Gastrocnemius medialis (tissue), 4 donors: Measurements from ENCODE around the gene ERBB3. TPM values are rescaled to one million over a fixed set of nuclear protein-coding genes. Genes with fewer than 3 reads are reported as not detected.

ENCODE experiments used
- ATAC-seq, 2 donors: fragments of 150-250 bp; one replicate each; pipeline ENCODE4 v1.9.1; 2016
- DNase-seq, 2 donors: peaks; one replicate each; pipeline ENCODE4 v3.0.0-alpha.2; 2019
- H3K27ac ChIP-seq, 4 donors: fragments of 200-600 bp; sonication (generic); 1 replicate in 1 of 4; 2 replicates in 3 of 4; pipeline ENCODE4 v1.5.1; 2016 to 2018; ENCODE audit warnings: mild to moderate bottlenecking in 2 of 4, moderate library complexity in 1 of 4
- H3K27me3 ChIP-seq, 3 donors: fragments of 200-600 bp; sonication (generic) in 2 of 3; 1 replicate in 1 of 3; 2 replicates in 2 of 3; pipeline versions ENCODE4 v1.5.1 to v1.6.0; 2016 to 2019; ENCODE audit warnings: mild to moderate bottlenecking in 1 of 3, moderate library complexity in 1 of 3
- H3K36me3 ChIP-seq, 2 donors: fragments of 200-600 bp; sonication (generic) in 1 of 2; one replicate each; pipeline ENCODE4 v1.5.1; 2017 to 2018
- H3K4me1 ChIP-seq, 2 donors: fragments of 200-600 bp; sonication (generic) in 1 of 2; one replicate each; pipeline ENCODE4 v1.5.1; 2016 to 2017; ENCODE audit warnings: mild to moderate bottlenecking in 2 of 2
- H3K4me3 ChIP-seq, 4 donors: fragments of 200-600 bp; sonication (generic) in 3 of 4; 1 replicate in 1 of 4; 2 replicates in 3 of 4; pipeline ENCODE4 v1.5.1; 2016 to 2019; ENCODE audit warnings: mild to moderate bottlenecking in 2 of 4
- H3K9me3 ChIP-seq, 3 donors: fragments of 200-600 bp; sonication (generic) in 2 of 3; 1 replicate in 1 of 3; 2 replicates in 2 of 3; pipeline ENCODE4 v1.5.1; 2016 to 2019
- CTCF ChIP-seq, 5 experiments: fragments of 450-650 bp in 3 of 5; fragments of 200-600 bp in 2 of 5; sonication (generic) in 2 of 5; IDR thresholded peaks in 4 of 5; conservative IDR thresholded peaks in 1 of 5; 1 replicate in 4 of 5; 2 replicates in 1 of 5; pipeline ENCODE4 v1.5.1; 2016 to 2019; ENCODE audit warnings: antibody characterized with exemption in 5 of 5, mild to moderate bottlenecking in 3 of 5, moderate library complexity in 3 of 5
- POLR2A ChIP-seq, 2 donors: fragments of 450-650 bp; IDR thresholded peaks; one replicate each; pipeline ENCODE4 v1.6.1; 2017; ENCODE audit warnings: antibody characterized with exemption in 2 of 2, mild to moderate bottlenecking in 2 of 2, moderate library complexity in 2 of 2
- in situ Hi-C, 4 donors: fragments of 200-750 bp; cut with MboI; loops; one replicate each; pipeline versions ENCODE4 v1.15.0 to v1.8.0; 2017; ENCODE audit warnings: low sequenced_read_pairs in 4 of 4
- intact Hi-C: fragments of 100-400 bp; cut with DNase I; formaldehyde crosslinking; loops from one replicate; pipeline ENCODE4 v1.15.1; 2023; ENCODE audit warnings: low total_unique reads
- total RNA-seq, 4 donors: library from RNA; depleted of rRNA; stranded (reverse); fragments of >200 nt; gene quantifications; one replicate each; pipeline versions ENCODE4 v1.1.0 to v1.2.3, GENCODE V29; 2016

ERBB3 gene
- total RNA-seq, 4 donors from 2014 or later = 0.15 to 2.1 (median 1.1) TPM

GRCh38 chr12:56117778-56118687 lies 38.1 kb downstream of the ERBB3 start, which contains the start of gene ZC3H10:
Gene ZC3H10 (plus strand): TSS chr12:56118266. CDS start chr12:56120563, 2,297 bp downstream.
- Histone ChIP-seq H3K36me3 (peaks cover 0 to 17% of the 10 kb centered on the region in 2 donors), H3K4me1 (peaks cover 44 to 49% of the 10 kb centered on the region in 2 donors), H3K27me3 (no peaks in the 10 kb centered on the region), H3K9me3 (no peaks in the 10 kb centered on the region), H3K27ac (peak within 1 kb of the TSS; percentile 93 to 99 (median 98)), H3K4me3 (peak within 1 kb of the TSS; percentile 82 to 94 (median 88))
- peak; percentile 98 to 99 for DNase-seq
- TF ChIP-seq CTCF (IDR thresholded peaks at IDR 0.05 in 4 of 5, conservative IDR thresholded peaks at IDR 0.05 in 1 of 5) (peak; percentile 29 to 76 (median 58)), POLR2A (IDR thresholded peaks at IDR 0.05) (peak; percentile 91 to 96)
- intact Hi-C loops (loop anchor here (1.0 to 5.0 kb wide), 10 partner anchors 41 to 1729 kb away; partner anchors contain the start of genes ANKRD52, CD63, CNPY2 and CTDSP2), in situ Hi-C loops (loop anchor here in 1 of 4 donors (10.0 kb wide), 1 partner anchor 107 kb away; the partner anchor contains the start of genes NABP2 and RNF41)
- ATAC-seq = peak; percentile 76

- no peaks in the 10 kb centered on the region for H3K27me3 ChIP-seq
- no peak for DNase-seq
- peak overlapping the region; percentile 77 to 94 (median 88) for H3K4me3 ChIP-seq
- TF ChIP-seq POLR2A (IDR thresholded peaks at IDR 0.05) (no peak), CTCF (IDR thresholded peaks at IDR 0.05 in 4 of 5, conservative IDR thresholded peaks at IDR 0.05 in 1 of 5) (no peak)
- peak in 1 of 2 donors; percentile 2 for ATAC-seq
- intact Hi-C loops (loop anchor here (1.0 to 5.0 kb wide), 11 partner anchors 8 to 1728 kb away; partner anchors contain the start of genes ANKRD52, CD63, CNPY2 and CTDSP2), in situ Hi-C loops (loop anchor here in 1 of 4 donors (10.0 kb wide), 1 partner anchor 106 kb away; the partner anchor contains the start of genes NABP2 and RNF41)
- H3K4me1 ChIP-seq = peaks cover 44 to 55% of the 10 kb centered on the region in 2 donors
- H3K36me3 ChIP-seq = peaks cover 0 to 14% of the 10 kb centered on the region in 2 donors
- H3K9me3 ChIP-seq = no peaks in the 10 kb centered on the region
- H3K27ac ChIP-seq = peak overlapping the region; percentile 93 to 99 (median 98)
Measured at GRCh38 chr12:56118688-56119357, 38.9 kb downstream of the ERBB3 start.

- no peaks in the 10 kb centered on the region for H3K27me3 ChIP-seq
- intact Hi-C loops (loop anchor here (1.0 to 5.0 kb wide), 9 partner anchors 8 to 1728 kb away; partner anchors contain the start of genes ANKRD52, CD63, CNPY2 and CTDSP2), in situ Hi-C loops (loop anchor here in 1 of 4 donors (10.0 kb wide), 1 partner anchor 105 kb away; the partner anchor contains the start of genes NABP2 and RNF41)
- ATAC-seq = peak; percentile 55
- TF ChIP-seq CTCF (IDR thresholded peaks at IDR 0.05 in 4 of 5, conservative IDR thresholded peaks at IDR 0.05 in 1 of 5) = peak; percentile 86 to 91 (median 90)
- no peak for TF ChIP-seq POLR2A (IDR thresholded peaks at IDR 0.05)
- H3K9me3 ChIP-seq = no peaks in the 10 kb centered on the region
- peak; percentile 84 to 90 for DNase-seq
- H3K4me1 ChIP-seq = peaks cover 47 to 58% of the 10 kb centered on the region in 2 donors
- H3K36me3 ChIP-seq = peaks cover 0 to 14% of the 10 kb centered on the region in 2 donors
- H3K27ac ChIP-seq = peak overlapping the region; percentile 93 to 99 (median 98)
- peak overlapping the region; percentile 77 to 94 (median 88) for H3K4me3 ChIP-seq
Measured at GRCh38 chr12:56119361-56119796, 39.4 kb downstream of the ERBB3 start.
